Measurements from ENCODE around the gene DLL4.

DNA sequence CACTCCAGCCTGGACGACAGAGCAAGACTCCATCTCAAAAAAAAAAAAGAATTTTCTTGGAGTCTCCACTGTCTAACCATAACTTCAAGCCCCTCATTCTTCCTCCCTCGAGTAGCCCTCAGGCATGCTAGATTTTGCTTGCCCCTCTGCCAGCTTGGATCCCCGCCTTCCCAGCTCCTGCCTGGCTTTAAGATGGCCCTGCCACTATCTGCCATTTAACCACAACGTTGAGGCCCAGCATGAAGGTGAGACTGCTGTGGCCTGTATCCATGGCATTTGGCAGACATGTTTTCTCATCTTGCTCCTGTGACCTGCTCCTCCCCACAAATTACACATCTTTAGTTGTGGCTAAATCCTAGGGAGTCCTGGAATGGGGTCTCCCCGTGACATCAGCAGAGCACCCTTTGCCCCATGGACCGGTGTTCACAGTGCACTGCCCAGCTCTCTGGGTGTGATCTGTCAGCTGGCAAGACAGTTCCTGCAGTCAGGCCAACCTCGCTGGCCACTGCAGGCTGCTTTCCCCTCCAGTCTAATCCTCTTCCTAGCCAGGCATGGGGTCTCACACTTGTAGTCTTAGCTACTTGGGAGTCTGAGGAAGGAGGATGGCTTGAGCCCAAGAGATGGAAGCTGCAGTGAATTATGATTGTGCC, 24.5 kb upstream of the DLL4 start:
- TF ChIP-seq, protein P1, sequence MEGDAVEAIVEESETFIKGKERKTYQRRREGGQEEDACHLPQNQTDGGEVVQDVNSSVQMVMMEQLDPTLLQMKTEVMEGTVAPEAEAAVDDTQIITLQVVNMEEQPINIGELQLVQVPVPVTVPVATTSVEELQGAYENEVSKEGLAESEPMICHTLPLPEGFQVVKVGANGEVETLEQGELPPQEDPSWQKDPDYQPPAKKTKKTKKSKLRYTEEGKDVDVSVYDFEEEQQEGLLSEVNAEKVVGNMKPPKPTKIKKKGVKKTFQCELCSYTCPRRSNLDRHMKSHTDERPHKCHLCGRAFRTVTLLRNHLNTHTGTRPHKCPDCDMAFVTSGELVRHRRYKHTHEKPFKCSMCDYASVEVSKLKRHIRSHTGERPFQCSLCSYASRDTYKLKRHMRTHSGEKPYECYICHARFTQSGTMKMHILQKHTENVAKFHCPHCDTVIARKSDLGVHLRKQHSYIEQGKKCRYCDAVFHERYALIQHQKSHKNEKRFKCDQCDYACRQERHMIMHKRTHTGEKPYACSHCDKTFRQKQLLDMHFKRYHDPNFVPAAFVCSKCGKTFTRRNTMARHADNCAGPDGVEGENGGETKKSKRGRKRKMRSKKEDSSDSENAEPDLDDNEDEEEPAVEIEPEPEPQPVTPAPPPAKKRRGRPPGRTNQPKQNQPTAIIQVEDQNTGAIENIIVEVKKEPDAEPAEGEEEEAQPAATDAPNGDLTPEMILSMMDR (IDR thresholded peaks at IDR 0.05 in 8 of 11, conservative IDR thresholded peaks at IDR 0.05 in 3 of 11), result no peak
- no peak for TF ChIP-seq POLR2AphosphoS5 (IDR thresholded peaks at IDR 0.05)

All from spleen (tissue), 7 donors.